DND-41 (cell line): ENCODE results near the gene SDE2.

Source experiments
- CTCF ChIP-seq: IDR thresholded peaks from 2 replicates; pipeline ENCODE4 v1.5.1; 2012; ENCODE audit warnings: borderline replicate concordance, low read length, moderate library complexity, mild to moderate bottlenecking; ENCODE audit not compliant: poor library complexity, severe bottlenecking; ENCODE audit errors: extremely low read depth
- EZH2 ChIP-seq: IDR thresholded peaks from 3 replicates; pipeline ENCODE4 v1.6.1; 2012; ENCODE audit warnings: borderline replicate concordance, low read depth, mild to moderate bottlenecking, moderate library complexity, low read length, inconsistent platforms; ENCODE audit not compliant: severe bottlenecking

GRCh38 chr1:225944951-225945350 lies 54.2 kb downstream of the SDE2 start:
- no peak for TF ChIP-seq CTCF
- no peak for TF ChIP-seq EZH2
